Measurements from ENCODE around the gene ACTR3C.
A peak's percentile ranks its signal among the peaks of the same experiment; 100 is the strongest.

Gene ACTR3C

GRCh38 chr7:150322833-150323681 is at the start of gene ACTR3C, which contains the start of gene LRRC61:
ACTR3C (minus strand) TSS chr7:150323545; CDS start chr7:150295296, 28,249 bp downstream.
LRRC61 (plus strand) TSS chr7:150323355; CDS start chr7:150336862, 13,507 bp downstream.
- DNase-seq = peak; percentile 27

- DNase-seq = no peak
These were observed 49.1 kb upstream of the ACTR3C start for GRCh38 chr7:150372271-150373048.

- no peak for DNase-seq
These were observed 48.6 kb upstream of the ACTR3C start for GRCh38 chr7:150371996-150372270.

GRCh38 chr7:150371131-150371995 is 48.0 kb upstream of the ACTR3C start:
- DNase-seq = no peak

- DNase-seq = peak; percentile 51
These were observed 47.3 kb upstream of the ACTR3C start for GRCh38 chr7:150370612-150371071.

- DNase-seq = peak; percentile 21
These were observed 46.6 kb upstream of the ACTR3C start for GRCh38 chr7:150369748-150370501.

- peak; percentile 75 for DNase-seq
These were observed 45.8 kb upstream of the ACTR3C start for GRCh38 chr7:150368884-150369747.

GRCh38 chr7:150368096-150368883 is 44.9 kb upstream of the ACTR3C start, which contains the start of gene REPIN1:
REPIN1 (plus strand) TSS chr7:150368822; CDS start chr7:150369712, 890 bp downstream.
- peak; percentile 79 for DNase-seq

- no peak for DNase-seq
These were observed 44.3 kb upstream of the ACTR3C start for GRCh38 chr7:150367677-150368095.

GRCh38 chr7:150365673-150366398 is 42.5 kb upstream of the ACTR3C start:
- no peak for DNase-seq

GRCh38 chr7:150365194-150365593 is 41.8 kb upstream of the ACTR3C start:
- no peak for DNase-seq

- DNase-seq = no peak
These were observed 40.5 kb upstream of the ACTR3C start for GRCh38 chr7:150363872-150364271.

GRCh38 chr7:150363370-150363769 is 40.0 kb upstream of the ACTR3C start:
- DNase-seq = no peak

GRCh38 chr7:150361807-150362621 is 38.7 kb upstream of the ACTR3C start:
- no peak for DNase-seq

GRCh38 chr7:150361402-150361801 is 38.1 kb upstream of the ACTR3C start:
- no peak for DNase-seq

GRCh38 chr7:150360363-150361058 is 37.2 kb upstream of the ACTR3C start:
- no peak for DNase-seq

GRCh38 chr7:150359622-150360362 is 36.4 kb upstream of the ACTR3C start:
- no peak for DNase-seq

Measured in EL (cell line).